WI38 (cell line): ENCODE data around the gene RILPL1.
"Not testable (repeated sequence)": the region's sequence is repeated elsewhere in the genome, so short reads cannot be mapped to it uniquely, and the experiment has no call there.

ENCODE experiments used
- H3K4me3 ChIP-seq: 2 replicates; pipeline ENCODE4 v1.5.1; 2011; ENCODE audit warnings: low read depth, mild to moderate bottlenecking, control low read depth, low read length
- CTCF ChIP-seq: IDR thresholded peaks from 2 replicates; pipeline ENCODE4 v1.5.1; 2012; ENCODE audit warnings: low read depth, mild to moderate bottlenecking, control low read depth, low read length

RILPL1 gene

GRCh38 chr12:123490089-123490488 is 43.4 kb downstream of the RILPL1 start:
- no peak for TF ChIP-seq CTCF
- H3K4me3 ChIP-seq, result no peak overlapping the region

- H3K4me3 ChIP-seq, result no peak overlapping the region
- no peak for TF ChIP-seq CTCF
Observed at GRCh38 chr12:123489580-123489979, 43.9 kb downstream of the RILPL1 start.

GRCh38 chr12:123488539-123489230 is 44.8 kb downstream of the RILPL1 start:
- no peak for TF ChIP-seq CTCF
- H3K4me3 ChIP-seq, result no peak overlapping the region

GRCh38 chr12:123487428-123487827 is 46.1 kb downstream of the RILPL1 start:
- H3K4me3 ChIP-seq, result no peak overlapping the region
- no peak for TF ChIP-seq CTCF

GRCh38 chr12:123485756-123486155 is 47.8 kb downstream of the RILPL1 start:
- TF ChIP-seq CTCF, result no peak
- no peak overlapping the region for H3K4me3 ChIP-seq

GRCh38 chr12:123483602-123484248 is 49.8 kb downstream of the RILPL1 start:
- no peak for TF ChIP-seq CTCF
- H3K4me3 ChIP-seq, result no peak overlapping the region

GRCh38 chr12:123482876-123483275 is 50.6 kb downstream of the RILPL1 start:
- no peak overlapping the region for H3K4me3 ChIP-seq
- TF ChIP-seq CTCF, result no peak

GRCh38 chr12:123481251-123481650 is 52.3 kb downstream of the RILPL1 start:
- not testable (repeated sequence) for H3K4me3 ChIP-seq
